Calu3 (cell line): ENCODE measurements around the gene MACROD2. TPM values are rescaled to one million over a fixed set of nuclear protein-coding genes. Genes with fewer than 3 reads are reported as not detected.

Experiments used
- BruUV-seq: library from RNA; stranded (reverse); fragments of 400-500 nt; replicated peaks from 2 replicates; lab custom pipeline; 2021; lab: Mats Ljungman, UMichigan
- CTCF ChIA-PET: fragments of 300-600 bp; sonication (Branson Sonifier 250); formaldehyde crosslinking; loops from one replicate; lab custom pipeline; 2022; ENCODE audit warnings: antibody characterized with exemption; lab: Charles Lee
- DNase-seq: peaks from one replicate; pipeline ENCODE4 v3.0.0; 2022
- H3K27ac Mint-ChIP-seq: one replicate; pipeline ENCODE4 v1.8.0; 2022; ENCODE audit warnings: mixed read lengths; ENCODE audit not compliant: unreplicated experiment
- H3K27me3 Mint-ChIP-seq: one replicate; pipeline ENCODE4 v1.8.0; 2022; ENCODE audit warnings: mixed read lengths; ENCODE audit not compliant: unreplicated experiment
- H3K36me3 Mint-ChIP-seq: one replicate; pipeline ENCODE4 v1.8.0; 2022; ENCODE audit warnings: mild to moderate bottlenecking, moderate library complexity, mixed read lengths; ENCODE audit not compliant: insufficient read depth, unreplicated experiment
- H3K4me1 Mint-ChIP-seq: one replicate; pipeline ENCODE4 v1.8.0; 2022; ENCODE audit warnings: mild to moderate bottlenecking, low read depth, mixed read lengths; ENCODE audit not compliant: unreplicated experiment
- H3K4me3 Mint-ChIP-seq: one replicate; pipeline ENCODE4 v1.8.0; 2022; ENCODE audit warnings: mild to moderate bottlenecking, low read depth, moderate library complexity, mixed read lengths; ENCODE audit not compliant: unreplicated experiment
- H3K9me3 Mint-ChIP-seq: one replicate; pipeline ENCODE4 v1.8.0; 2022; ENCODE audit warnings: low read depth, mixed read lengths; ENCODE audit not compliant: unreplicated experiment
- CTCF ChIP-seq: fragments of 200-600 bp; IDR thresholded peaks from one replicate; pipeline ENCODE4 v1.8.0; 2022; ENCODE audit warnings: antibody characterized with exemption; ENCODE audit not compliant: unreplicated experiment
- intact Hi-C: fragments of 100-400 bp; cut with micrococcal nuclease; formaldehyde crosslinking; loops from one replicate; pipeline ENCODE4 v1.10.0; 2022; ENCODE audit not compliant: unreplicated experiment
- total RNA-seq: library from RNA; stranded (reverse); gene quantifications from 2 replicates; pipeline ENCODE4 v1.2.3, GENCODE V29; 2022

MACROD2 gene
- total RNA-seq, 1 experiment from 2014 or later: 29.4 TPM

DNA sequence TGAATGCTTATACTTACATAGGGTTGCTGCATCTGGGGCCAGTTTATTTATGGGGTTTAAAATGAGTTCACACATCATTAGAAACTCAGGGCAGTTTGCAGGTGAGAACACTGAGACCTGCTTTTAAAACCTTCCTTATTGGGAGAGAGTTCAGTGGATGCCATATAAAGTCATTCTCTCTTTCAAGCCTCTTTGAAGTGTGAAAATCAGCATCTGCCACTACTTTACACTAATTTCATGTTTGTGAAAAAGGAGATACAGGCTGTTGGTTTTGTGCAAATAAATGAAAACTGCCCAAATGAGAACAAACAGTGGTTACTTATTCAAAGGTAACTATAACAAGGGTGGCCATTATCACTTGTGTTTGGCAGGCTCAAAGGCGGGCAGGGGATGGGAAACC, 2047.4 kb downstream of the MACROD2 start:
- TF ChIP-seq CTCF: no peak
- Mint-ChIP-seq H3K4me1 (peaks cover 7% of the 10 kb centered on the region), H3K36me3 (no peaks in the 10 kb centered on the region), H3K27me3 (no peaks in the 10 kb centered on the region), H3K27ac (no peak overlapping the region), H3K4me3 (no peak overlapping the region), H3K9me3 (no peaks in the 10 kb centered on the region)
- CTCF ChIA-PET: no interaction called here
- intact Hi-C loops: no loop called here
- DNase-seq: no peak
- no TSS peak for BruUV-seq

DNA sequence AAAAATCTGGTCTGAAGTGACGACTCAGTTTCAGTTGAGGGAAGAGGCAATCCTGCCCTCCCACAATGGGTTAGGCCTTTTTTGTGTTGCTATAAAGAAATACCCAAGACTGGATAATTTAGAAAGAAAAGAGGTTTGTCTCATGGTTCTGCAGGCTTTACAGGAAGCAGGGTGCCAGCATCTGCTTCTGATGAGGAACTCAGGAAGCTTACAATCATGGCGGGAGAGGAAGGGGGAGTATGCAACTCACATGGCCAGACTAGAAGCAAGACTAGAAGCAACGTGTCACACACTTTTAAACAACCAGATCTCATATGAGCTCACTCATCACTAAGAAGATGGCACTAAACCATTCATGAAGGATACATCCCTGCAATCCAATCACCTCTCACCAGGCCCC, 2048.6 kb downstream of the MACROD2 start:
- Mint-ChIP-seq H3K4me1 (peaks cover 7% of the 10 kb centered on the region), H3K27me3 (no peaks in the 10 kb centered on the region), H3K9me3 (no peaks in the 10 kb centered on the region), H3K36me3 (no peaks in the 10 kb centered on the region), H3K4me3 (no peak overlapping the region), H3K27ac (no peak overlapping the region)
- BruUV-seq: no TSS peak
- TF ChIP-seq CTCF: no peak
- DNase-seq: no peak
- CTCF ChIA-PET: no interaction called here
- intact Hi-C loops: no loop called here

- Mint-ChIP-seq H3K27ac (no peak overlapping the region), H3K4me3 (no peak overlapping the region), H3K36me3 (no peaks in the 10 kb centered on the region), H3K27me3 (no peaks in the 10 kb centered on the region), H3K9me3 (no peaks in the 10 kb centered on the region), H3K4me1 (no peaks in the 10 kb centered on the region)
- no peak for DNase-seq
- CTCF ChIA-PET: no interaction called here
- no peak for TF ChIP-seq CTCF
- no TSS peak for BruUV-seq
- intact Hi-C loops: no loop called here
Measured at GRCh38 chr20:16048876-16049275, 2053.6 kb downstream of the MACROD2 start.

DNA sequence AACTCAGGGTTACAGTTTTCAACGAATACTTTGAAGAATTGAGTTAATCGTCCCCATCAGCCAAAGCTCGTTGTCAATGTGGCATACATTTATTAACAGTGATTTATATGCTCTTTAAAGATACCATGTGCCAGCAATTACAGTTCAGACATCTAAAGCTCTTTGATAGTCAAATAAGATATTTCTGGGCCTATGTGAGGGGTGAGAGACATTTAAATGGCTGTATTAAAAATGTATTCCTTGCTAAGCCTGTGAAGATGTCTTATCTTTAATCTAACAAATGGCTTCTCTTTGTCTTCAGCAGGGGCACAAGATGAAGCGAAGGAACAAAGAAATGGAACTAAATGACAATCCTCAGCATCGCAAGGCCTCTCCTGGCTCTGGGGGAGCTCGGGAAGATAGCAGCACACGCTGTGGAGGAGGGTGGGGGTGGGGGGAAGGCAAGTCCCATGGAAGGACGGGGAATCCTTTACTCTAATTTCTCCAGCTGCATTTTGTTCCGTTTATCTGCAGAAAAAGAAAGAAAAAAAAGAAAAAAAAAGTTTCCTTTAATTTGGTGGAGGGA, 2054.3 kb downstream of the MACROD2 start:
- Mint-ChIP-seq H3K4me1 (no peaks in the 10 kb centered on the region), H3K36me3 (no peaks in the 10 kb centered on the region), H3K9me3 (no peaks in the 10 kb centered on the region), H3K27ac (no peak overlapping the region), H3K27me3 (no peaks in the 10 kb centered on the region), H3K4me3 (no peak overlapping the region)
- CTCF ChIA-PET: no interaction called here
- intact Hi-C loops: no loop called here
- DNase-seq: no peak
- TF ChIP-seq CTCF: no peak
- no TSS peak for BruUV-seq
